GM21529 (cell line): ENCODE data around the gene KRTAP12-3.
"Not testable (repeated sequence)": the region's sequence is repeated elsewhere in the genome, so short reads cannot be mapped to it uniquely, and the experiment has no call there.

Source experiments
- ATAC-seq: cut with Tn5 transposase; IDR thresholded peaks from one replicate; pipeline ENCODE4 v1.9.1; 2021; ENCODE audit not compliant: unreplicated experiment

KRTAP12-3 gene

GRCh38 chr21:44627181-44627822, 30.4 kb upstream of the KRTAP12-3 start:
- not testable (repeated sequence) for ATAC-seq

DNA sequence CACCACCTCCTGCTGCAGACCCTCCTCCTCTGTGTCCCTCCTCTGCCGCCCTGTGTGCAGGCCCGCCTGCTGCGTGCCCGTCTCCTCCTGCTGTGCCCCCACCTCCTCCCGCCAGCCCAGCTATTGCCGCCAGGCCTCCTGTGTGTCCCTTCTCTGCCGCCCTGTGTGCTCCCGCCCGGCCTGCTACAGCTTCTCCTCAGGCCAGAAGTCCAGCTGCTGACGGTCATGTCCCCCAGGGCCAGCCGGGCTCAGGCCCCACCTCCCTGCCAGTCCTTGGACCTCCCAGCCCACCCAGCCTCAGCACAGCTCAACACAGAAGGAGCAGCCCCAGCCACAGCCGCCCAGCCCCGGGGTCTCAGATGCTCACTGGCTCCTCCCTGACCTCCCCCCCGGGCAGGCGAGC, 29.9 kb upstream of the KRTAP12-3 start:
- ATAC-seq, result not testable (repeated sequence)

- no peak for ATAC-seq
Measured at GRCh38 chr21:44628707-44629391, 28.9 kb upstream of the KRTAP12-3 start.

- ATAC-seq, result no peak
Measured at GRCh38 chr21:44630440-44630839, 27.3 kb upstream of the KRTAP12-3 start.

- ATAC-seq, result no peak
Measured at GRCh38 chr21:44632067-44632466, 25.7 kb upstream of the KRTAP12-3 start.

- ATAC-seq, result no peak
Measured at GRCh38 chr21:44636209-44637017, 21.3 kb upstream of the KRTAP12-3 start.

- no peak for ATAC-seq
Measured at GRCh38 chr21:44637018-44637850, 20.5 kb upstream of the KRTAP12-3 start, which contains the start of gene KRTAP10-10. KRTAP10-10 (plus strand) TSS chr21:44637356; CDS start chr21:44637418, 62 bp downstream.

- not testable (repeated sequence) for ATAC-seq
Measured at GRCh38 chr21:44637851-44638348, 19.8 kb upstream of the KRTAP12-3 start.

DNA sequence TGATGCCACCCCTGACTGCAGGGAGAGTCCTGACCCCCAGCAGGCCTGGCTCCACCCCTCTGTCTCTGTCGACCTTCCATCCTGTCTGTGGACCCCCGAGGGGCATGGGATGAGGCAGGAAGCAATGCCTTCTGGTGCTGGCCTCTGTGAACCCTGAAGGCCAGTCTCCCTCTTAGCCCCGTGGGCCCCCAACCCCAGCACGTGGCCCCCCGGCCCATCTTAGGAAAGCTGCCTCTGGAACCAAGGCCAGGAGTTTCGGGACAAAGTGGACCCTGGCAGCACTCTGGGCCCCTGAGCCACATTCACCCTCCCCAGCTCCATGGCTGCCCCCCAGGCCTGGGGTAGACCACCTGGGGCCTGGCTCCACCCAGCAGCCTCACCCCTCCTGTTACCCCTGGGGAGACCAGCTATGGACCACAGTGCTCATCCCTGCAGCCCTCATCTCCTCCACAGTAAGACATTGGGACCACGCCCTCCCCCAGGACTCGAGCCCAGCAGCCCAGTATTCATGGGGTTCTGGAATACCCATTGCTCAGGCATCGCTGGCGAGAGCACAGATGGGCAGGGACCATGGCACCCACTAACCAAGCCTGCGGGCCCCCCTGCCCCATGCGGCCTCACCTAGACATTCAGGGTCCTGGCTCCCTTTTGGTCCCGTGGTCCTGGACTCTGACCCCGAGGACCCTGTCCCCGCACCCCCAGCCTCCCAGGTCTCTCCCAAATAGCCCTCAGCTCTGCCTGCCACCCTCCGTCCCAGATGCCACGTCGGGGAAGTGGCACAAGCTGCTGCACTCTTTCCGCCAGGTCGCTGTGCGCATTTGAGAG, 19.0 kb upstream of the KRTAP12-3 start:
- ATAC-seq, result not testable (repeated sequence)

- ATAC-seq, result no peak
Measured at GRCh38 chr21:44639331-44639655, 18.4 kb upstream of the KRTAP12-3 start.

DNA sequence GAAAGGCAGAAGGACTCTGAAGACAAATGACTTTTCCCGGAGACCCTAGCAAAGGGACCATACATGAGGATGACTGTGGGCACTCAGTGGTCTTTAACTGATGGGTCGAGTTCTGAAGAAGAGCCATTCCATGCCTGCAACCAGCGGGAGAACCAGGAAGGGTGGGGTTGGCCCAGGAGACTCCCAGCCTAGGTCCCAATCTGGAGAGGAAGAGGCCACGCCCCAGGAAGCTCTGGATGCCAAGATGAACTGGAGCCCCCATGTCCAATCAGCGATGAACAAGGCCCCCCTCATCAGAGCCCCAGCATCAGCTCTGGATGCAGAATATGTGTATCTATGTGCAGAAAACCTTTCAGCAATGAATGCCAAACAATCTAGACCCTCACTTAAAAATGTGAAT, 17.0 kb upstream of the KRTAP12-3 start:
- no peak for ATAC-seq

DNA sequence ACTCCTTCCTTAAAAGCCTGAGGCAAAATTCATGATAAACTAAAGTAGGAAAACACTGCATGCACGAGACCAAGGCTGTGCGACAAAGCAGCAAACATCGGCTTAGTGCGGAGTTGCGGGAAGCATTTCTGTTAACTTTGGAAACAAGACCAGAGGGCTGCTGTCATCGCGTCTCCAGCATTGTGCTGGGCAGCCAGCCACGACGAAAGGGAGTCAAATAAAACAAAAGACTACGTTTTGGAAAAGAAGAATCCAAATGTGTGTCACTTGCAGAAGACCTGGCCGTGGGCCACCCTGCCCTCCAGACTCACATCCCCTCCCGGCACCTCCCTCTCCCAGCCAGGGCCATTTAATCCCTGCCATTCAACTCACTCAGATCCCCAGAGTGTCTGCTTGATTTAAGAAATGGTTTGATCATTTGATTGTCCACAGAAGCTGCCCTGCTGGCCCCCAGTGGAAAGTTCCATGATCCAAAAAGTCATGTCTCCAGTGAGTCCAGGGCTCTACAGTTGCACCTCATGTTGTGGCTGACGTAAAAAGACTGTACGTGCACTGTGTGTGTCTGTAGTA, 13.9 kb upstream of the KRTAP12-3 start:
- ATAC-seq, result no peak

DNA sequence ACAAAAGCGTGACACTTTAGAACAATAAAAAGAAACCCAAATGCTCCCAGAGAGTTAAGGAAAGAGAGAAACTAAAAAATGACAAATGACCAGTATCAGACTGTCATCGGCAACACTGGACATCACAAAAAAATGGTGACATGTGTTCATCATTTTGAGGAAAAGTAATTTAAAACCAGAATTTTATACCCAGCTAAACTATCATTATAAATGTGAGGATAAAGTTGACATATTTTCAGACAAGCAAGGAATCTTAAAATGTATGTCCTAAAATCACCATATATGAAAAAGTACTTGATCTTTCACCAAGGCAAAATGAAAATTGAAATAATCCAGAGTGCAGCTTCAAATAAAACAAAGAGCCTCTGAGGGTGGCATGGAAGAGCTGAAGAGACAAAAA, 12.9 kb upstream of the KRTAP12-3 start:
- no peak for ATAC-seq

- not testable (repeated sequence) for ATAC-seq
Measured at GRCh38 chr21:44646366-44647221, 11.1 kb upstream of the KRTAP12-3 start, which contains the start of gene KRTAP10-11. KRTAP10-11 (plus strand) TSS chr21:44646414; CDS start chr21:44646459, 45 bp downstream.

- ATAC-seq, result no peak
Measured at GRCh38 chr21:44647222-44647552, 10.5 kb upstream of the KRTAP12-3 start.

DNA sequence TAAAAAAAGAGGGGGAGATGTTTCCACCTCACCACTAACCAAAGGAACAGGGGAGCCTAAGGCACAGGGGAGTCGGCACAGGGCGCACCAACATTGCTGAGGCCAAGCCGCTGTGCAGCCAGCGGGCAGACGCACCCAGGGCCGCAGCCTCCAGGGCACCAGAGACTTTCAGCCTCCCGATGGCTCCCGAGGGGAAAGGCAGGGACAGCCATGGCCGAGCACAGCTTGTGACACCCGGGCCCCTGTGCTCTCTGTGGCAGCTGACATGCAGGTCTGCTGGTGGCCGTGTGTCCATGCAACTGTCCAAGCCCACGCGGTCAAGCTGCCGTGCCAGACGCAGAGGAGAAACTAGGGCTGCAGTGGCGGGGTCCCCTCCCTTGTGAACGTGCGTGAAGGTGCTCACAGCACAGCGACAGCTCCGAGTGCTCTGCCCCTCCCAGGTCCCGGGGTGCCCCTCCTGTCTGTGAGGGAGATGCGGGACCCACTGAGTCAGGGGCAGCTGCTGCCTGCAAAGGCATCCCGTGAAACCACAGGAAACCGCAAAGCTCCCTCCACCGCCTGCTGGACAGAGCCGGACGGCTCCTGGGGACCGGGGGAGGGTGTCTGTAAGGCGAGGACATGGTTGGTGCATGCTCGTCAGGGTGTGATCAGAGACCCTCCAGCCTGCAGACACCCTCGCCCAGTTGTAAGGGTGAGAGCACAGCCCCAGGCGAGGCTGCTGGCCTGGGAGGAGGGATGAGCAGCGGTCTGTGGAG, 9.0 kb upstream of the KRTAP12-3 start:
- ATAC-seq, result no peak

GRCh38 chr21:44649521-44650100, 8.1 kb upstream of the KRTAP12-3 start:
- no peak for ATAC-seq
